H7 (cell line): Measurements from ENCODE around the gene REN. TPM values are rescaled to one million over a fixed set of nuclear protein-coding genes. Genes with fewer than 3 reads are reported as not detected.

ENCODE experiments used
- DNase-seq: peaks from one replicate; pipeline ENCODE4 v3.0.0; 2012
- H3K27me3 ChIP-seq: 2 replicates; pipeline ENCODE4 v1.6.0; 2011; ENCODE audit warnings: mild to moderate bottlenecking, low read length; ENCODE audit not compliant: control insufficient read depth, insufficient read depth
- H3K36me3 ChIP-seq: replicated peaks from 2 replicates; pipeline ENCODE4 v1.5.1; 2011; ENCODE audit warnings: low read length; ENCODE audit not compliant: control insufficient read depth, insufficient read depth
- H3K4me3 ChIP-seq: 2 replicates; pipeline ENCODE4 v1.5.1; 2011; ENCODE audit warnings: low read depth, mild to moderate bottlenecking, control low read depth, low read length, moderate library complexity; ENCODE audit not compliant: insufficient read depth
- total RNA-seq: library from RNA; depleted of rRNA; stranded (reverse); fragments of >200 nt; shearing (Covaris generic); gene quantifications from 2 replicates; pipeline ENCODE4 v1.2.3, GENCODE V29; 2014; rRNA removed

The REN gene
- not detected in 2 replicates for total RNA-seq

GRCh38 chr1:204166219-204166618, at the start of gene REN:
REN (minus strand) TSS chr1:204166337; CDS start chr1:204166293, 44 bp downstream.
- Histone ChIP-seq H3K4me3 (no peak within 1 kb of the TSS), H3K27me3 (no peaks in the 10 kb centered on the region; the same call in 1 of the 2 replicates), H3K36me3 (no peaks in the 10 kb centered on the region)
- DNase-seq: no peak

GRCh38 chr1:204213668-204214662, 47.8 kb upstream of the REN start, which contains the start of gene GOLT1A:
GOLT1A (minus strand) TSS chr1:204213988; CDS start chr1:204213906, 82 bp downstream.
- Histone ChIP-seq H3K36me3 (no peaks in the 10 kb centered on the region), H3K27me3 (peaks cover 5% of the 10 kb centered on the region; the same call in 1 of the 2 replicates), H3K4me3 (peak within 1 kb of the TSS; percentile 57)
- peak; percentile 95 for DNase-seq

- no peak overlapping the region for H3K4me3 ChIP-seq
- H3K27me3 ChIP-seq: peaks cover 5% of the 10 kb centered on the region; the same call in 1 of the 2 replicates
- no peaks in the 10 kb centered on the region for H3K36me3 ChIP-seq
- DNase-seq: no peak
Measured at GRCh38 chr1:204212715-204213114, 46.6 kb upstream of the REN start.

- Histone ChIP-seq H3K36me3 (no peaks in the 10 kb centered on the region), H3K4me3 (no peak overlapping the region), H3K27me3 (peaks cover 6% of the 10 kb centered on the region; the same call in 1 of the 2 replicates)
- DNase-seq: no peak
Measured at GRCh38 chr1:204211046-204211445, 44.9 kb upstream of the REN start.

GRCh38 chr1:204207136-204207616, 41.0 kb upstream of the REN start:
- peak; percentile 95 for DNase-seq
- Histone ChIP-seq H3K4me3 (no peak overlapping the region), H3K36me3 (no peaks in the 10 kb centered on the region), H3K27me3 (peaks cover 1% of the 10 kb centered on the region; the same call in 1 of the 2 replicates)

GRCh38 chr1:204206121-204206520, 40.0 kb upstream of the REN start:
- no peak for DNase-seq
- peaks cover 1% of the 10 kb centered on the region; the same call in 1 of the 2 replicates for H3K27me3 ChIP-seq
- no peaks in the 10 kb centered on the region for H3K36me3 ChIP-seq

GRCh38 chr1:204205486-204205885, 39.3 kb upstream of the REN start:
- Histone ChIP-seq H3K27me3 (peaks cover 1% of the 10 kb centered on the region; the same call in 1 of the 2 replicates), H3K36me3 (no peaks in the 10 kb centered on the region), H3K4me3 (no peak overlapping the region)
- DNase-seq: no peak

More at GRCh38 chr1:204206121-204206520, 40.0 kb upstream of the REN start:
- H3K4me3 ChIP-seq: no peak overlapping the region

GRCh38 chr1:204204944-204205343, 38.8 kb upstream of the REN start:
- H3K27me3 ChIP-seq: peaks cover 1% of the 10 kb centered on the region; the same call in 1 of the 2 replicates
- DNase-seq: no peak
- no peak overlapping the region for H3K4me3 ChIP-seq
- no peaks in the 10 kb centered on the region for H3K36me3 ChIP-seq

- DNase-seq: no peak
- Histone ChIP-seq H3K36me3 (no peaks in the 10 kb centered on the region), H3K4me3 (no peak overlapping the region), H3K27me3 (peaks cover 1% of the 10 kb centered on the region; the same call in 1 of the 2 replicates)
Measured at GRCh38 chr1:204203206-204203767, 37.1 kb upstream of the REN start.

GRCh38 chr1:204202481-204202880, 36.3 kb upstream of the REN start:
- no peak overlapping the region for H3K4me3 ChIP-seq
- DNase-seq: no peak
- H3K36me3 ChIP-seq: no peaks in the 10 kb centered on the region
- peaks cover 1% of the 10 kb centered on the region; the same call in 1 of the 2 replicates for H3K27me3 ChIP-seq

GRCh38 chr1:204201348-204202040, 35.4 kb upstream of the REN start:
- Histone ChIP-seq H3K27me3 (no peaks in the 10 kb centered on the region; the same call in 1 of the 2 replicates), H3K4me3 (no peak overlapping the region), H3K36me3 (no peaks in the 10 kb centered on the region)
- no peak for DNase-seq

- H3K27me3 ChIP-seq: no peaks in the 10 kb centered on the region
- DNase-seq: no peak
- H3K4me3 ChIP-seq: no peak overlapping the region
- H3K36me3 ChIP-seq: no peaks in the 10 kb centered on the region
Measured at GRCh38 chr1:204199579-204199978, 33.4 kb upstream of the REN start.

GRCh38 chr1:204198348-204199340, 32.5 kb upstream of the REN start:
- peak; percentile 66 for DNase-seq
- Histone ChIP-seq H3K36me3 (no peaks in the 10 kb centered on the region), H3K4me3 (no peak overlapping the region), H3K27me3 (no peaks in the 10 kb centered on the region)
